Keratinocyte (primary cell): ENCODE results near the gene CCSER1. TPM values are rescaled to one million over a fixed set of nuclear protein-coding genes. Genes with fewer than 3 reads are reported as not detected.
"Not testable (repeated sequence)": the region's sequence is repeated elsewhere in the genome, so short reads cannot be mapped to it uniquely, and the experiment has no call there.

Source experiments
- DNase-seq: peaks from one replicate; pipeline ENCODE4 v3.0.0-alpha.2; 2011; ENCODE audit warnings: low read depth, missing footprints, low spot score
- FAIRE-seq: peaks from 2 replicates; lab custom pipeline; 2011; peaks lifted over from hg19 to GRCh38; lab: Jason Lieb, UNC
- H2AFZ ChIP-seq: 2 replicates; pipeline ENCODE4 v1.6.0; 2012; ENCODE audit warnings: low read length, control low read depth, inconsistent platforms; ENCODE audit not compliant: control insufficient read depth
- H3K27ac ChIP-seq: 2 replicates; pipeline ENCODE4 v1.5.1; 2011; ENCODE audit warnings: low read length; ENCODE audit not compliant: control insufficient read depth, insufficient read depth
- H3K27me3 ChIP-seq: 3 replicates; pipeline ENCODE4 v1.6.0; 2011; ENCODE audit warnings: low read length; ENCODE audit not compliant: control insufficient read depth, insufficient read depth; ENCODE audit errors: extremely low read depth
- H3K36me3 ChIP-seq, 2 experiments: 2 replicates in 1 of 2; 3 replicates in 1 of 2; pipeline ENCODE4 v1.5.1; 2011; ENCODE audit warnings: low read length in 2 of 2, mild to moderate bottlenecking in 1 of 2; ENCODE audit not compliant: control insufficient read depth in 2 of 2, insufficient read depth in 2 of 2; ENCODE audit errors: extremely low read depth in 1 of 2
- H3K4me1 ChIP-seq: 3 replicates; pipeline ENCODE4 v1.5.1; 2011; ENCODE audit warnings: low read length; ENCODE audit not compliant: control insufficient read depth, insufficient read depth; ENCODE audit errors: extremely low read depth
- H3K4me2 ChIP-seq: 3 replicates; pipeline ENCODE4 v1.6.0; 2011; ENCODE audit warnings: low read depth, low read length; ENCODE audit not compliant: control insufficient read depth, insufficient read depth; ENCODE audit errors: extremely low read depth
- H3K4me3 ChIP-seq, 3 experiments: fragments of 200-600 bp in 1 of 3; sonication (generic) in 1 of 3; 2 replicates in 2 of 3; 3 replicates in 1 of 3; pipeline ENCODE4 v1.5.1; 2011 to 2016; ENCODE audit warnings: low read length in 3 of 3, mild to moderate bottlenecking in 3 of 3, control low read depth in 2 of 3, inconsistent platforms in 1 of 3, low read depth in 1 of 3, mixed read lengths in 1 of 3, mixed run types in 1 of 3, moderate library complexity in 1 of 3; ENCODE audit not compliant: control insufficient read depth in 2 of 3, insufficient read depth in 2 of 3; ENCODE audit errors: extremely low read depth in 1 of 3
- H3K79me2 ChIP-seq: 2 replicates; pipeline ENCODE4 v1.6.0; 2012; ENCODE audit warnings: low read length; ENCODE audit not compliant: control insufficient read depth, insufficient read depth
- H3K9ac ChIP-seq: 3 replicates; pipeline ENCODE4 v1.6.0; 2011; ENCODE audit warnings: low read length; ENCODE audit not compliant: control insufficient read depth, insufficient read depth; ENCODE audit errors: extremely low read depth
- H3K9me1 ChIP-seq: 3 replicates; pipeline ENCODE4 v1.6.0; 2011; ENCODE audit warnings: low read length; ENCODE audit not compliant: control insufficient read depth, insufficient read depth; ENCODE audit errors: extremely low read depth
- H3K9me3 ChIP-seq: 2 replicates; pipeline ENCODE4 v1.5.1; 2012; ENCODE audit warnings: low read depth, low read length; ENCODE audit not compliant: control insufficient read depth
- H4K20me1 ChIP-seq: 3 replicates; pipeline ENCODE4 v1.6.0; 2011; ENCODE audit warnings: low read length; ENCODE audit not compliant: control insufficient read depth, insufficient read depth; ENCODE audit errors: extremely low read depth
- CTCF ChIP-seq, 3 experiments: IDR thresholded peaks in 1 of 3; conservative IDR thresholded peaks in 1 of 3; optimal IDR thresholded peaks in 1 of 3; 2 replicates in 2 of 3; 3 replicates in 1 of 3; pipeline versions ENCODE3 to v1.5.1; 2011; ENCODE audit warnings: low read length in 3 of 3, mild to moderate bottlenecking in 3 of 3, moderate library complexity in 2 of 3, control low read depth in 1 of 3, inconsistent platforms in 1 of 3; ENCODE audit not compliant: insufficient read depth in 2 of 3; ENCODE audit errors: extremely low read depth in 1 of 3
- EZH2 ChIP-seq: IDR thresholded peaks from one replicate; pipeline ENCODE4 v1.6.1; 2012; ENCODE audit warnings: inconsistent platforms, mild to moderate bottlenecking, low read length, moderate library complexity
- dilution Hi-C: fragments of 300-500 bp; cut with MboI; formaldehyde crosslinking; loops from one replicate; pipeline ENCODE4 v1.7.0; 2020; ENCODE audit warnings: low sequenced_read_pairs; ENCODE audit not compliant: extremely low pct_ligation_motif_present
- polyA plus RNA-seq, 5 experiments: library from polyadenylated mRNA; depleted of rRNA in 3 of 5; stranded (reverse) in 3 of 5; stranded (forward) in 1 of 5; unstranded in 1 of 5; fragments of >200 nt; gene quantifications; 1 replicate in 1 of 5; 2 replicates in 3 of 5; 3 replicates in 1 of 5; pipeline versions ENCODE4 v1.2.1 to v1.2.3, GENCODE V29; 2011 to 2012; ENCODE audit warnings: missing spikeins in 2 of 5, low read depth in 1 of 5, low replicate concordance in 1 of 5

Gene CCSER1
- polyA plus RNA-seq, 1 donor (not counting 4 experiments of a cell fraction or from before 2014, with no cell fraction given) = 1.2 TPM

- H3K9me1 ChIP-seq = no peaks in the 10 kb centered on the region
- no peak for TF ChIP-seq CTCF (optimal IDR thresholded peaks at IDR 0.05 in 1 of 3, IDR thresholded peaks at IDR 0.05 in 1 of 3, conservative IDR thresholded peaks at IDR 0.05 in 1 of 3; ENCODE audit: extremely low read depth in 1 of 3, insufficient read depth in 2 of 3, low read length in 3 of 3)
- TF ChIP-seq EZH2 = no peak
- no peak overlapping the region for H3K4me3 ChIP-seq
- H3K36me3 ChIP-seq = no peaks in the 10 kb centered on the region
- no peak overlapping the region for H3K27ac ChIP-seq
- H3K4me2 ChIP-seq = no peak overlapping the region
- no peaks in the 10 kb centered on the region for H3K9me3 ChIP-seq
- no peak overlapping the region for H2AFZ ChIP-seq
- DNase-seq = no peak
- dilution Hi-C loops = no loop called here
- no peaks in the 10 kb centered on the region for H3K4me1 ChIP-seq
- H3K9ac ChIP-seq = no peak overlapping the region
- no peaks in the 10 kb centered on the region for H4K20me1 ChIP-seq
- no peaks in the 10 kb centered on the region for H3K27me3 ChIP-seq
- no peaks in the 10 kb centered on the region for H3K79me2 ChIP-seq
- FAIRE-seq = no peak
These were observed 776.8 kb downstream of the CCSER1 start for GRCh38 chr4:90904021-90904420.

- no peaks in the 10 kb centered on the region for H3K4me1 ChIP-seq
- DNase-seq (no peak), FAIRE-seq (no peak)
- TF ChIP-seq CTCF (optimal IDR thresholded peaks at IDR 0.05 in 1 of 3, IDR thresholded peaks at IDR 0.05 in 1 of 3, conservative IDR thresholded peaks at IDR 0.05 in 1 of 3; ENCODE audit: extremely low read depth in 1 of 3, insufficient read depth in 2 of 3, low read length in 3 of 3) = no peak
- TF ChIP-seq EZH2 = no peak
- no peak overlapping the region for H3K4me2 ChIP-seq
- no peak overlapping the region for H3K4me3 ChIP-seq
- dilution Hi-C loops = no loop called here
- no peaks in the 10 kb centered on the region for H3K9me1 ChIP-seq
- H3K27me3 ChIP-seq = no peaks in the 10 kb centered on the region
- no peaks in the 10 kb centered on the region for H3K9me3 ChIP-seq
- H3K79me2 ChIP-seq = no peaks in the 10 kb centered on the region
- H3K27ac ChIP-seq = no peak overlapping the region
- H3K36me3 ChIP-seq = no peaks in the 10 kb centered on the region
- no peak overlapping the region for H3K9ac ChIP-seq
- no peak overlapping the region for H2AFZ ChIP-seq
- no peaks in the 10 kb centered on the region for H4K20me1 ChIP-seq
These were observed 779.0 kb downstream of the CCSER1 start for GRCh38 chr4:90906239-90906638.

- H3K9ac ChIP-seq, H2AFZ ChIP-seq, FAIRE-seq, H3K79me2 ChIP-seq, H3K27me3 ChIP-seq, H3K4me1 ChIP-seq, H3K9me1 ChIP-seq, H3K4me3 ChIP-seq, H3K36me3 ChIP-seq, H3K4me2 ChIP-seq, H4K20me1 ChIP-seq, H3K27ac ChIP-seq, DNase-seq, H3K9me3 ChIP-seq, dilution Hi-C loops: not testable (repeated sequence)
These were observed 784.7 kb downstream of the CCSER1 start for GRCh38 chr4:90911724-90912434.
